Keratinocyte (primary cell): ENCODE measurements around the gene HOXC4. TPM values are rescaled to one million over a fixed set of nuclear protein-coding genes. Genes with fewer than 3 reads are reported as not detected.
A peak's percentile ranks its signal among the peaks of the same experiment; 100 is the strongest.

Experiments
- DNase-seq: peaks from one replicate; pipeline ENCODE4 v3.0.0-alpha.2; 2011; ENCODE audit warnings: low read depth, missing footprints, low spot score
- FAIRE-seq: peaks from 2 replicates; lab custom pipeline; 2011; peaks lifted over from hg19 to GRCh38; lab: Jason Lieb, UNC
- H2AFZ ChIP-seq: 2 replicates; pipeline ENCODE4 v1.6.0; 2012; ENCODE audit warnings: low read length, control low read depth, inconsistent platforms; ENCODE audit not compliant: control insufficient read depth
- H3K27ac ChIP-seq: 2 replicates; pipeline ENCODE4 v1.5.1; 2011; ENCODE audit warnings: low read length; ENCODE audit not compliant: control insufficient read depth, insufficient read depth
- H3K27me3 ChIP-seq: 3 replicates; pipeline ENCODE4 v1.6.0; 2011; ENCODE audit warnings: low read length; ENCODE audit not compliant: control insufficient read depth, insufficient read depth; ENCODE audit errors: extremely low read depth
- H3K36me3 ChIP-seq, 2 experiments: 2 replicates in 1 of 2; 3 replicates in 1 of 2; pipeline ENCODE4 v1.5.1; 2011; ENCODE audit warnings: low read length in 2 of 2, mild to moderate bottlenecking in 1 of 2; ENCODE audit not compliant: control insufficient read depth in 2 of 2, insufficient read depth in 2 of 2; ENCODE audit errors: extremely low read depth in 1 of 2
- H3K4me1 ChIP-seq: 3 replicates; pipeline ENCODE4 v1.5.1; 2011; ENCODE audit warnings: low read length; ENCODE audit not compliant: control insufficient read depth, insufficient read depth; ENCODE audit errors: extremely low read depth
- H3K4me2 ChIP-seq: 3 replicates; pipeline ENCODE4 v1.6.0; 2011; ENCODE audit warnings: low read depth, low read length; ENCODE audit not compliant: control insufficient read depth, insufficient read depth; ENCODE audit errors: extremely low read depth
- H3K4me3 ChIP-seq, 3 experiments: fragments of 200-600 bp in 1 of 3; sonication (generic) in 1 of 3; 2 replicates in 2 of 3; 3 replicates in 1 of 3; pipeline ENCODE4 v1.5.1; 2011 to 2016; ENCODE audit warnings: low read length in 3 of 3, mild to moderate bottlenecking in 3 of 3, control low read depth in 2 of 3, inconsistent platforms in 1 of 3, low read depth in 1 of 3, mixed read lengths in 1 of 3, mixed run types in 1 of 3, moderate library complexity in 1 of 3; ENCODE audit not compliant: control insufficient read depth in 2 of 3, insufficient read depth in 2 of 3; ENCODE audit errors: extremely low read depth in 1 of 3
- H3K79me2 ChIP-seq: 2 replicates; pipeline ENCODE4 v1.6.0; 2012; ENCODE audit warnings: low read length; ENCODE audit not compliant: control insufficient read depth, insufficient read depth
- H3K9ac ChIP-seq: 3 replicates; pipeline ENCODE4 v1.6.0; 2011; ENCODE audit warnings: low read length; ENCODE audit not compliant: control insufficient read depth, insufficient read depth; ENCODE audit errors: extremely low read depth
- H3K9me1 ChIP-seq: 3 replicates; pipeline ENCODE4 v1.6.0; 2011; ENCODE audit warnings: low read length; ENCODE audit not compliant: control insufficient read depth, insufficient read depth; ENCODE audit errors: extremely low read depth
- H3K9me3 ChIP-seq: 2 replicates; pipeline ENCODE4 v1.5.1; 2012; ENCODE audit warnings: low read depth, low read length; ENCODE audit not compliant: control insufficient read depth
- H4K20me1 ChIP-seq: 3 replicates; pipeline ENCODE4 v1.6.0; 2011; ENCODE audit warnings: low read length; ENCODE audit not compliant: control insufficient read depth, insufficient read depth; ENCODE audit errors: extremely low read depth
- CTCF ChIP-seq, 3 experiments: IDR thresholded peaks in 1 of 3; conservative IDR thresholded peaks in 1 of 3; optimal IDR thresholded peaks in 1 of 3; 2 replicates in 2 of 3; 3 replicates in 1 of 3; pipeline versions ENCODE3 to v1.5.1; 2011; ENCODE audit warnings: low read length in 3 of 3, mild to moderate bottlenecking in 3 of 3, moderate library complexity in 2 of 3, control low read depth in 1 of 3, inconsistent platforms in 1 of 3; ENCODE audit not compliant: insufficient read depth in 2 of 3; ENCODE audit errors: extremely low read depth in 1 of 3
- EZH2 ChIP-seq: IDR thresholded peaks from one replicate; pipeline ENCODE4 v1.6.1; 2012; ENCODE audit warnings: inconsistent platforms, mild to moderate bottlenecking, low read length, moderate library complexity
- dilution Hi-C: fragments of 300-500 bp; cut with MboI; formaldehyde crosslinking; loops from one replicate; pipeline ENCODE4 v1.7.0; 2020; ENCODE audit warnings: low sequenced_read_pairs; ENCODE audit not compliant: extremely low pct_ligation_motif_present
- polyA plus RNA-seq, 5 experiments: library from polyadenylated mRNA; depleted of rRNA in 3 of 5; stranded (reverse) in 3 of 5; stranded (forward) in 1 of 5; unstranded in 1 of 5; fragments of >200 nt; gene quantifications; 1 replicate in 1 of 5; 2 replicates in 3 of 5; 3 replicates in 1 of 5; pipeline versions ENCODE4 v1.2.1 to v1.2.3, GENCODE V29; 2011 to 2012; ENCODE audit warnings: missing spikeins in 2 of 5, low read depth in 1 of 5, low replicate concordance in 1 of 5

The HOXC4 gene
- polyA plus RNA-seq, 1 donor (not counting 4 experiments of a cell fraction or from before 2014, with no cell fraction given), result 1.8 TPM

- H3K9ac ChIP-seq, result peak overlapping the region; percentile 71
- H3K27ac ChIP-seq, result peak overlapping the region; percentile 98
- H2AFZ ChIP-seq, result no peak overlapping the region
- peaks cover 78% of the 10 kb centered on the region for H3K4me1 ChIP-seq
- H4K20me1 ChIP-seq, result no peaks in the 10 kb centered on the region
- dilution Hi-C loops, result no loop called here
- H3K79me2 ChIP-seq, result peaks cover 91% of the 10 kb centered on the region
- peak overlapping the region; percentile 98 for H3K4me2 ChIP-seq
- no peaks in the 10 kb centered on the region for H3K9me3 ChIP-seq
- no peaks in the 10 kb centered on the region for H3K36me3 ChIP-seq
- TF ChIP-seq CTCF (optimal IDR thresholded peaks at IDR 0.05 in 1 of 3, IDR thresholded peaks at IDR 0.05 in 1 of 3, conservative IDR thresholded peaks at IDR 0.05 in 1 of 3; ENCODE audit: extremely low read depth in 1 of 3, insufficient read depth in 2 of 3, low read length in 3 of 3) (no peak), EZH2 (no peak)
- FAIRE-seq (peak; percentile 39), DNase-seq (no peak)
- peak overlapping the region in 2 of 3 experiments; percentile 55 to 63 for H3K4me3 ChIP-seq
- no peaks in the 10 kb centered on the region for H3K9me1 ChIP-seq
- no peaks in the 10 kb centered on the region for H3K27me3 ChIP-seq
Observed at GRCh38 chr12:54022960-54023884, 30.4 kb upstream of the HOXC4 start.

GRCh38 chr12:54024127-54024526, 29.5 kb upstream of the HOXC4 start:
- Histone ChIP-seq H2AFZ (no peak overlapping the region), H3K27me3 (no peaks in the 10 kb centered on the region), H3K4me3 (peak overlapping the region in 2 of 3 experiments; percentile 55 to 63), H3K79me2 (peaks cover 92% of the 10 kb centered on the region), H3K9ac (peak overlapping the region; percentile 71), H3K9me1 (no peaks in the 10 kb centered on the region), H3K4me1 (peaks cover 74% of the 10 kb centered on the region), H3K4me2 (peak overlapping the region; percentile 98), H3K27ac (peak overlapping the region; percentile 98), H3K36me3 (no peaks in the 10 kb centered on the region), H4K20me1 (no peaks in the 10 kb centered on the region), H3K9me3 (no peaks in the 10 kb centered on the region)
- dilution Hi-C loops, result no loop called here
- no peak for DNase-seq
- TF ChIP-seq EZH2 (no peak), CTCF (optimal IDR thresholded peaks at IDR 0.05 in 1 of 3, IDR thresholded peaks at IDR 0.05 in 1 of 3, conservative IDR thresholded peaks at IDR 0.05 in 1 of 3; ENCODE audit: extremely low read depth in 1 of 3, insufficient read depth in 2 of 3, low read length in 3 of 3) (no peak)
- no peak for FAIRE-seq
